GM19455 (cell line): ENCODE measurements around the gene CPXM1.

Source experiments
- ATAC-seq: cut with Tn5 transposase; IDR thresholded peaks from one replicate; pipeline ENCODE4 v1.9.1; 2021; ENCODE audit not compliant: unreplicated experiment

CPXM1 gene

DNA sequence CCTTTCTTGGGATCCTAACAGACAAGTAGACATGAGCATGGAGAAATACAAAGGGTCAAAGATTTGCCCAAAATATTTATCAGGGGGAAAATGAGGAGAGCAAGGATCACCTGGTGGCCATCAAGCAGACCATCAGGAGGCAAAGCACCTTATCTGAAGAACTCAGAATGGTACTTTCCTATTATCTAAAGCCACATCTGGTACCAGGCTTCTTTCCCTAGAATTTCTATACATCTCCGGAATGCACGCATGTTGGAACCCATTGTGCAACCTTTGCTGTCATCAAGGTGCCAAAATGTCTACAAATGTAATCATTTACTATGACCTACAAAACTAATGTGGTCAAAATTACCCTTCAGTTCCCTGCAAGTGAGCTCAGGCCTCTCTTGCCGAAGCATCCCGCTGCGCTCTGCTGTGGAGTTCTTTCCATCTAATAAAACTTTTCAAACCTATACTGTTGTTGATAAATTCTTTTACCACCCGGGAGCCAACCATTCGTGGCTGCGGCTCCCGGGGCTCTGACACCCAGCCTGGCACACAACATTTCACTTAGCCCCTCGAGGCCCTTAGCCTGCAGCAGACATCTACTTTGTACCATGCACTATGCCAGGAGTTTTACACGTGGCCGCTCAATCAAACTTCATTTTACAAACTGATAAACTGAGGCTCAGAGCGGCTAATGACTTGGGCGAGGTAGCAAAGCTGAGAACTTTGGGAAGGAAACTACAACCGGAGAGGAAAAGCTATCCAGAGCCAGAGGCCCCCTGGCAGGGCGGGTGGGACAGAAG, 3.8 kb upstream of the CPXM1 start:
- ATAC-seq = no peak

DNA sequence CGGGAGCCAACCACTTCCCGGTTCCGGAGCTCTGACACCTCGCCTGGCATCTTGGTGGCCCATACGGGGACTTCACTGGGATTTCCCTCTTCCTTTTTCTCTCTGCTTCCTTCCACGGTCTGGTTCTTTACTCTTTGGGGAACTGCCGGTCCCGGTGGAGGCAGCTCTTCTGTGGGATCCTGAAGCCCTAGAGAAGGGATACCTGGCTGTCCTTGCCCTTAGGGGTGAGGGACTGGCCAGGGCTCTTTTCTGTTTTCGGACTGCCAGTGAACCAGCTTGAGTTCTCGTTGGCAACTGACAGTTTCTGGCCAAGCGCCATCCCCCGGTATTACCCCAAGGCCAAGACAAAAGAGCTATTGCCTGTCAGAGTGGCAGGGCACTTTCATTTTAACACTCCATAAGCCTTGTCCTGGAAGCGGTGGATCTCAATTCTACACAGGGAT, 880 bp upstream of the CPXM1 start:
- ATAC-seq = no peak

DNA sequence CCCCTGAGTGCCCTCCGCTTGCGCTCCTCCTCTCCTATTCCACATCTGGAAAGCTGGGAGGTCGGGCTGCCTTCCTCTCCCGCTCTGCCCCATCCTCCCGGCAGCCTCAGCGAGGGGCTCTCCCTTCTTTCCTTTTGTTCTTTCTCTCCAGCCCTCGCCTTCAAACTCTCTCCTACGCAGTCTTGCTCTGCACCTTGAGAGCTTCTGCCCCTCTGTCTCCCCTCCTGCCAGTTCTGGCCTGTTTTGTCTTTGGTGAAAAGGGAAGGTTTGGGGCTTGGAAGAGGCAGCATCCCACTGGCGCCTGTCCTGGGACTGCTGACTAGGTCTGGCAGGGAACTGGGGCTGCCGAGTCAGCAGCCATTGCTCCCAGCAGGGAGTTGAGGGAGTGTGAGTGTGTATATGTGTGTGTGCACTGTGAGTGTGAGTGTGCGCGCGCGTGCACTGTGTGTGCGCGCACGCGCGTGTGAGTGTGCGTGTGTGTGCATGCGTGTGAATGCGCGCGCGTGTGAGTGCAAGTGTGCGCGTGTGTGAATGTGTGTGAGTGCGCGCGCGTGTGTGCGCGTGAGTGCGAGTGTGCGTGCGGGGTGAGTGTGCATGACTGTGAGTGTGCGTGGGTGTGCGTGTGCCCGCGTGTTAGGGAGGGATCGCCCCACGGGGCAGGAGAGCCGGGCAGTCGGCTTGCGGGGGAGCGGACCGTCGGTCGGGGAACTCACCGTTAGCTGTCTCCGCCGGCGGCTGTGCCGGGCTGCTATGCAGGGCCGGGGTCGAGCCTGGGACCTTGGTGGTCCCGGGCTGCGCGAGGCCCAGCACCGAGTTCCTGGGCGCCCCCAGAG, 523 bp downstream of the CPXM1 start:
- no peak for ATAC-seq

DNA sequence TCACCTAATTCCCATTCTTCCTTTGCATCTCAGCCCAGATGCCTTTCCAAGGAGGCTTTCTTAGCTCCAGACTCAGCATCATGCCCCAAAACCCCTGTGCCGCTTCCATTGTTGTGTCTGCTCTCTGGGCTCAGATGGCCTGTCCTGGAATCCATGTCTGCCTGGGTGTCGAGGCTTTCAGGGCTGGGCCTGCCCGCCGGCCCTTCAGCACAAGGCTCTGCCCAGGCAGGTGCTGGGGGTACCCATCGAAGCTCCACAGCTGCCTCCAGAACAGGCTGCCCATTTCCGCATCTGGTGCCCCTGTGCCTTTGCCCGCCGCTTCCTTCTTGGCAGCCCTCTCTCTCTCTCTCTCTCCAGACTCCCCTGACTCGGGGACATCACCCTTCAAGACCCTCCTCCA, 1.2 kb downstream of the CPXM1 start:
- ATAC-seq = no peak

DNA sequence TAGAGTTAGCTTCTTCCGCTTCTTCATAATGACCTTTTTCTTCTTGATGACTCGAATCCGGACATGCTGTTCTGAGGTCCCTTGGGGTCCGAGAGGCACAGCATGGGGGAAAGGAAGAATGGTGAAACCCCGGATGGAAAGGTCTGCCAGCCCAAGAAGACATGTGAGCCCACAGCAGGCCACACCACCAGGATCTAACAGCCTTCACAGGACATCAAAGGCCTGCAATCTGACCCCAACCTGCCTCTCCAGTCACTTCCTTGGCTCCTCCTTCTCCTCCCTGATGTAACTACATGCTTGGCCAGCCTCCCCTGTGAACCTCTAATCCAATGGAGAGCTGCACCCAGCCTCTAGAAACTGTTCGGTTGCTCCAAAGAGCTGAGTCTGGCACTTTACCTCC, 1.6 kb downstream of the CPXM1 start:
- no peak for ATAC-seq

DNA sequence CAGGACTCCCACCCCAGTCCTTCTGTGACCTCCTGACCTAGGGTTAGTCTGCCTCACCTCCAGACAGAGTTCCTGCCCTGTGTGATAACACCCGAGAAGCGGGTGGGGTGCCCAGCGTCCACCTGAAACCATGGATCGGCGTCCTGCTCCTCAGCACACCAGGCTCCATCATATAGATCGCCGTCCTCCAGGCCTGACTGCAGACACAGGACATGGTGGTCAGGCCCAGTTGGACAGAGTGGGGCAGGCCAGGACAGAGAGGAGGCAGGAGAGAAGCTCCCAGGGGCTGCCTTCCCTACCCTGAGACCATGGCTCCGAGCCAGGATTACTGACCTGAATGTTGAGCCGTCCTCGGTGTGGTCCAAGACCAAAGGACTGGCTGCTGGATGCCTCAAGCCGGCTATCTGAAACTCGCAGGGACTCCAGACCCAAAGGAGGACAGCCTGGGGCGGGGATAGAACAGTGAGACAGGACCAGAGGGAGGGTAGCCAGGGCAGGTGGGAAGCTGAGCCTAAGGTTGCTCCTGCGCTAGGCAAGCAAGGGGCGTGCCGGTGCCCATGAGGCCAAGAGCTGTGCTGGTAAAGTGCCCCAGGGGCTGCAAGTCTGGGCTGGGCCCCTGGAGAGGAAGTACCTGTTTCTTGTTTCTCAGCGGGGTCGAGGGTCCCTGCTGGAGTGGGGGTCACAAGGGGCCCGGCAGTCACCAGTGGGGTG, 2.2 kb downstream of the CPXM1 start:
- ATAC-seq = no peak

DNA sequence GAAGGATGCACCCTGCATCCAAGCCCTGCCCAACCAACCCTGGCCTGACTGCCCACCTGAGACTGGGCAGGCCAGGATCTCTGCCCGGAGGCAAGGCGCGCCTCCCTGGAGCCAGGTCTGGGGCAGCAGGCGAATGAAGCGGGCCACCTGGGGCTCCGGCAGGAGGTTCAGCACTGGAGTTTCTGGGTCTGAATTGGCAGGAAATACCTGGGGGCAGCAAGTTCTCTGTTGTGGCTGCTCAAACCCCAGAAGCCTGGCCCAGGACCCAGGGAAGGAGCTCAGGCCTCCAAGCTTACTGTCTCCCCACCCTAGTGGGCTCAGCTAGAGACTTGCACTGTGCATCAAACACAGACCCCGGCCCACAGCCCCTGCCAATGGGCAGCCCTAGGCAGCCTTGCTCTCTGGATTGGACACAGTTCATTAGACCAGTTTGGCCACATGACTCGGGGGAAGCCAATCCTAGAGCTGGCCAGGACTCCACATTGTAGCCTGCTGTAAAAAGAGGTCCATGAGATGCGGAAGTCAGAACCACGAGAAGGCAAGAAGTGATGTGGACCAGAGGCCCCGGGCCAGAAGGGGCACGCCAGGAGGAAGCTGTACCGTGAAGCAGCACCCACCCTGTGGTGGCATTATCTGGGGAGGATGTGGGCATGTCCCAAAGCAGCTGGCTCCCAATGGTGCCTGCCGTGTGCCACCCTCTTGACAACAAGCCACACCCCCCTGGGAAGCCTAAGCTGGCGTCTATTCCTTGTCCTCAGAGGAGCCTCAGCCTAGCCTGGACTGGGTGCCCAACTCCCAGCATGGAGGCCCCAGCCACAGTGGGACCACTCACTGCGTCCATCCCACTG, 3.1 kb downstream of the CPXM1 start:
- ATAC-seq = no peak

DNA sequence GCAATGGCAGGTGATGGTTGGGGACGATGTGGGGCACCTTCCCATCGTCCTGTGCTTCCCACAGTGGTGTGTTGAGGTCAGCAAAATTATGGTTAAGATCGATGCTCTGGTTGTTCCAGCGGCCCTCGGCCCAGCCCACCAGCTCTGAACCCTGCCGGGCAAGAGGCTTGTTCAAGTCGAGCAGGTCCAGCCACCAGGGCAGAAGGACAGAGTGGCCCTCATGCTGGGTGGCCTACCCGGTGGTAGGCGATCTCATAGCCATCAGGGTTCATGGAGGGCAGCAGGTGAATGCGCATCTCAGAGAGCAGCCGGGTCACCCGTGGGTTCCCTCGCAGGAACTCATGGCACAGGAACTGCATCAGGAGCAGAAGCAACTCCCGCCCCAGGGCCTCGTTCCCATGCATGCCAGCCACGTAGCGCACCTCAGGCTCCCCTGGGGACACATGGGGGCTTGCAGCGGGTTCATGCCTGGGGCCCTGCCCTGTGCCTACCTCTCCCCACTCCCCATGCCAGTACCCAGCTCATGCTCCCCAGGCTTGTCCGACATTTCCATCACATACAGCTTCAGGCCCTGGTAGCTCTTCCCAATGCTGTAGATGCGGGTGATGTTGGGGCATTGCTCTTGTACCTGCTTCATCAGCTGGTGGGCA, 4.3 kb downstream of the CPXM1 start:
- ATAC-seq = no peak

DNA sequence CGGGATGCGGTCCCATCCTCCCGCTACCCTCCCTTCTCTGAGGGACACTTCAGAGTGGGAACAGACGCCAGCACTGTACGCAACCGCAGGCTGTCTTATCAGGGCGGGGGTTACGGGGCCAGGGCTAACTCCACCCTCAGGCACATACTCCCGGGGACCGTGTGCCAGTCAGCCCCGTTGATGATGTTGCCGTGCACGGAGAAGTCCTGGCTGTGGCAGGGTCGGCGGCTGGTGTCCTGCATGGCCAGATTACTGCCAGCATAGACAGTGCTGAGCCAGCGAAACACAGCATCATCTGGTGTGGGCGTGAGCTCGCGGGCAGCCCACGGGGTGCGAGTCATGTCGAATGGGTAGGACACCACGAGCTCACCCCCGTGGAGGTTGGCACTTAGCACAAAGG, 5.0 kb downstream of the CPXM1 start:
- no peak for ATAC-seq

DNA sequence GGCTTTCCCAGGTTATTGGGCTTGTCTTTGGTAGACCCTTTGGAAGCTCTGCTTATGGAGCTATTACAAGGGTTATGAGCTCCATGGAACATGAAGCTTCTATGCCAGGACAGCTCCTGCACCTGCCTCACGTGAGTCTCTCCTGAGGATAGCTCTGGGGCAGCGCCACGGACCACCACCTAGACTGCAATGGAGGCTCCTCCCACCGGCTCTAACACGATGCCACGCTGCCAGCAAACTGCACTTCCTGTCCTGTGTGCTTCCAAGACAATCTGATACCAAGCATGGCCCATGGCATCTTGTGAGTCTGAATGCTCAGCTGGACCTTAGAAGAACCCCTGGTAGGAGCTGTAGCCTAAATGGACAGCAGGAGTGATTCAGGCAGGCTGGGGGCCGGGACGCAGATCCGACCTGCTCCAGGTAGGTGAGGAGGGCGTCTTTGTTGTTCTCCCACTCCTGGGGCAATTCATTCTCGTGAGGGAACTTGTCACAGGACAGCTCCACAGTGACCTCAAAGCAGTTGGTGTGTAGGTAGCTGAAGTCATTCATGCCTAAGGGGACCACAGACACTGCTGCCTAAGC, 5.5 kb downstream of the CPXM1 start:
- no peak for ATAC-seq

DNA sequence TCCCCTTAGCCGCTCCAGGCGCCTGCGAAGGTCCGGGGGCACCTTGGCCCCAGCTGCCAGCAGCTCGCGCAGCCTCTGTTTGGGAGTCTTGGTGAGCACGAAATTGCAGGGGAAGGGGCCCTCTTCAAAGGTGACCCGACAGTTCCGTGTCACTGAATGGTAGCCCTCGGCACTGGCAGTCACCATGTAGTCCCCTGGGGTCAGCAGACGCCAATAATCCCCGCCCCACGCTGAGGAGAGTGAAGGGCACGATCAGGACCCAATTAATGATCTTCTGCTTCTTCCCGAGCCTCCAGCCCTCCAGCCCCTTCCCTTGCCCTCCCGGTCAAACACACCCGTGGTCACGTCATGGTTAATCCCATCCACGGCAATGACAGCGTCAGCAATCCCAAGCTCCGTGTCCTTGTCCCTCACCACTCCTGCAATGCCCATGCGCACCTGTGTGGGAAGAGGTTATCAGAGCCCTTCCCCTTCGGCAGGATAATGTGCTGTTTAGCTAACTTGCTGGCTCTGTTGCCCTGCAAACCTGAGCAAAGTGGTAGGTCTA, 6.2 kb downstream of the CPXM1 start:
- ATAC-seq = no peak

DNA sequence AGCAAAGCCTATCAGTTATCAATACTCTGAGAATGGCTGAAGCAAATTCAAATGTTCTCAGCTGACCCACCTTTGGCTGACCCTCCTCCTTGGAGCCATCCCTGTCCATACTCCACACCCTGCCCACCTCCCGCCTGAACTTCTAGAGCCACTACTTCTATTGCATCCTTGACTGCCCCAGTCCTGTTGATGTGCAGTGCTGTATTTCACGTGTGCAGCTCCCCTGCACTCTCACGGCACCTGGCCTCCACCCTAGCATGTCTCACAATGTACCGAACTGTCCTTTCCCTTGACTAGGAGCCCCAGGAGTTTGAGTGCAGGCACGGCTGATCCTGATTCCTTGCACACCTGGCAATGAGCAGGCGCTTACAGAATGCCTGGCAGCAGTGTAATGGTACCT, 7.0 kb downstream of the CPXM1 start:
- no peak for ATAC-seq

GRCh38 chr20:2783908-2784566, 16.4 kb downstream of the CPXM1 start:
- no peak for ATAC-seq

- no peak for ATAC-seq
Observed at GRCh38 chr20:2780948-2781347, 19.5 kb downstream of the CPXM1 start.

- ATAC-seq = no peak
Observed at GRCh38 chr20:2778602-2779321, 21.7 kb downstream of the CPXM1 start.

DNA sequence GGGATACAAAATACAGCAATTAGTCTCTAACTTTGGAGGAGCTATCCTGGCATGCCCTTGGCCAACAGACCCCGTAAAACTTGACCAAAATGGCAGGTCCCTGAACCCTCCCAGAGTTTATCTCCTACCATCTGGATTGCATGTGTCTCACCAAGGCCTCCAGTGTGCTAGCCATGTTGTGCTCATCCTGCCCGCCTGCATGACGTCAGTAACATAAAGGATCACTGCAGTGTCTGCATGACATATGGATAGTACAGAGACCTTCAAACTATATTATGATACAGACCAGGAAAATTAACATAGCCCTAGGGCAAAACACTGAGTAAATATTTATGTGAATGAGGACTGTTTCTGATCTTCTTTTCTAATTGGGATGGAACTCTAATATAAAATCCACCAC, 25.3 kb downstream of the CPXM1 start:
- no peak for ATAC-seq

GRCh38 chr20:2773812-2774211, 26.6 kb downstream of the CPXM1 start:
- ATAC-seq = no peak

GRCh38 chr20:2771631-2772080, 28.8 kb downstream of the CPXM1 start:
- no peak for ATAC-seq
